DND-41 (cell line): Measurements from ENCODE around the gene JAK3.

Source experiments
- ATAC-seq: fragments of 200-7000 bp; cut with Tn5 transposase; 3 replicates; pipeline ENCODE4 v1.9.1; 2021; ENCODE audit warnings: low read depth; ENCODE audit not compliant: insufficient read depth
- DNase-seq: peaks from one replicate; pipeline ENCODE4 v3.0.0-alpha.2; 2020
- H2AFZ ChIP-seq: 2 replicates; pipeline ENCODE4 v1.6.0; 2012; ENCODE audit warnings: low read depth, low read length
- H3K27ac ChIP-seq: 2 replicates; pipeline ENCODE4 v1.5.1; 2012; ENCODE audit warnings: low read length, inconsistent platforms
- H3K27me3 ChIP-seq: fragments of 200-600 bp; sonication (generic); 2 replicates; pipeline ENCODE4 v1.6.0; 2012; ENCODE audit warnings: low read length, mild to moderate bottlenecking, inconsistent platforms; ENCODE audit not compliant: insufficient read depth, poor library complexity
- H3K36me3 ChIP-seq: 2 replicates; pipeline ENCODE4 v1.5.1; 2012; ENCODE audit warnings: low read length, inconsistent platforms; ENCODE audit not compliant: insufficient read depth
- H3K4me1 ChIP-seq: 2 replicates; pipeline ENCODE4 v1.5.1; 2012; ENCODE audit warnings: mild to moderate bottlenecking, low read length; ENCODE audit not compliant: insufficient read depth
- H3K4me2 ChIP-seq: 2 replicates; pipeline ENCODE4 v1.6.0; 2012; ENCODE audit warnings: mild to moderate bottlenecking, moderate library complexity, low read length, inconsistent platforms; ENCODE audit not compliant: insufficient read depth
- H3K4me3 ChIP-seq, 2 experiments: fragments of 200-600 bp in 1 of 2; shearing (Covaris generic) in 1 of 2; 2 replicates each; pipeline ENCODE4 v1.5.1; 2012 to 2016; ENCODE audit warnings: inconsistent platforms in 2 of 2, low read length in 2 of 2, mild to moderate bottlenecking in 2 of 2, low read depth in 1 of 2, moderate library complexity in 1 of 2
- H3K79me2 ChIP-seq: 2 replicates; pipeline ENCODE4 v1.6.0; 2012; ENCODE audit warnings: low read length, inconsistent platforms; ENCODE audit not compliant: insufficient read depth
- H3K9ac ChIP-seq: 2 replicates; pipeline ENCODE4 v1.6.0; 2012; ENCODE audit warnings: low read depth, mild to moderate bottlenecking, inconsistent platforms, low read length, moderate library complexity
- H3K9me3 ChIP-seq: 2 replicates; pipeline ENCODE4 v1.5.1; 2012; ENCODE audit warnings: low read length, moderate library complexity, mild to moderate bottlenecking, inconsistent platforms; ENCODE audit not compliant: insufficient read depth, severe bottlenecking
- H4K20me1 ChIP-seq: 2 replicates; pipeline ENCODE4 v1.6.0; 2012; ENCODE audit warnings: low read length; ENCODE audit not compliant: insufficient read depth
- EZH2 ChIP-seq: IDR thresholded peaks from 3 replicates; pipeline ENCODE4 v1.6.1; 2012; ENCODE audit warnings: borderline replicate concordance, low read depth, mild to moderate bottlenecking, moderate library complexity, low read length, inconsistent platforms; ENCODE audit not compliant: severe bottlenecking
- TF ChIP-seq, protein P1 (sequence below): IDR thresholded peaks from 2 replicates; pipeline ENCODE4 v1.5.1; 2012; ENCODE audit warnings: borderline replicate concordance, low read length, moderate library complexity, mild to moderate bottlenecking; ENCODE audit not compliant: poor library complexity, severe bottlenecking; ENCODE audit errors: extremely low read depth

Gene JAK3

DNA sequence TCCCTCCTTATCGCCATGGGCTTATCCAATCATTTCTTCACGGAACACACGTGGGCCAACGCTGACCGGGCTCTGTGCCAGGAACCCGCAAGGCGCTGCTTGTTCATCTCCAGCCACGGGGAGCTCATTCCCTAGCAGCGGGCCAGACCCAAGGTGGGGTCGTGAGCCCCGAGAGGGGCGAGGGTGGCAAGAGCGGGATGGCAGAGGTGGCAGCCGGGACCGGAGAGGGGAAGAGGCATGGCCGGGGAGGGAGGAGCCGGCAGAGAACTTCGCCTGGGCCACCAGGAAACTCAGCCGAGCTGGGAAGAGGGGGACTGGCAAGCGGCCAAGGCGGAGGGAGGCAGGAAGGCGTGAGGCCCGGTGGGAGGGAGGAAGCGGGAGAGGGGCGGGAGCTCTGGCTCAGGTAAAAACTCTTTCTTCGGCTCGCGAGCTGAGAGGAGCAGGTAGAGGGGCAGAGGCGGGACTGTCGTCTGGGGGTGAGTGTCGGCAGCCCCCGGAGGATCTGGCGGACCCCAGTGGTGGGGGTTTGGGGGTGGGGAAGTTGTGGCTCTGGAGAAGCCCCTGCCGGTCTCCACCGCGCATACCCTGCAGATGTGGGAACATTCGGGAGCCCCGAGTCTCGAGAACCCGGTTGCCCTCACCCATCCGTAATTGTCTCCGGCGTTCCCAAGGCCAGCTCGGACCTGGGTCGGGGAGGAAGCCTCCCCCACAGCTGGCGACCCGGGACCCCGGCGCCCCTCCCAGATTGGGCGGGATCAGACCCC is 52.9 kb downstream of the JAK3 start, which contains the start of gene B3GNT3:
B3GNT3 (plus strand) TSS at position 408 of the 764 bp plus-strand sequence. CDS start 12,670 bp downstream, outside the sequence.
- Histone ChIP-seq H3K4me3 (no peak within 1 kb of the TSS), H3K9ac (no peak within 1 kb of the TSS), H2AFZ (no peak within 1 kb of the TSS), H3K36me3 (no peaks in the 10 kb centered on the region), H3K4me2 (no peak within 1 kb of the TSS), H3K79me2 (no peaks in the 10 kb centered on the region), H3K9me3 (no peaks in the 10 kb centered on the region), H3K4me1 (0 out of 2 replicates have a peak, but pooled peaks cover 3% of the 10 kb centered on the region), H3K27ac (no peak within 1 kb of the TSS), H3K27me3 (no peaks in the 10 kb centered on the region), H4K20me1 (no peaks in the 10 kb centered on the region)
- DNase-seq (no peak), ATAC-seq (no peak)
- TF ChIP-seq, protein P1, sequence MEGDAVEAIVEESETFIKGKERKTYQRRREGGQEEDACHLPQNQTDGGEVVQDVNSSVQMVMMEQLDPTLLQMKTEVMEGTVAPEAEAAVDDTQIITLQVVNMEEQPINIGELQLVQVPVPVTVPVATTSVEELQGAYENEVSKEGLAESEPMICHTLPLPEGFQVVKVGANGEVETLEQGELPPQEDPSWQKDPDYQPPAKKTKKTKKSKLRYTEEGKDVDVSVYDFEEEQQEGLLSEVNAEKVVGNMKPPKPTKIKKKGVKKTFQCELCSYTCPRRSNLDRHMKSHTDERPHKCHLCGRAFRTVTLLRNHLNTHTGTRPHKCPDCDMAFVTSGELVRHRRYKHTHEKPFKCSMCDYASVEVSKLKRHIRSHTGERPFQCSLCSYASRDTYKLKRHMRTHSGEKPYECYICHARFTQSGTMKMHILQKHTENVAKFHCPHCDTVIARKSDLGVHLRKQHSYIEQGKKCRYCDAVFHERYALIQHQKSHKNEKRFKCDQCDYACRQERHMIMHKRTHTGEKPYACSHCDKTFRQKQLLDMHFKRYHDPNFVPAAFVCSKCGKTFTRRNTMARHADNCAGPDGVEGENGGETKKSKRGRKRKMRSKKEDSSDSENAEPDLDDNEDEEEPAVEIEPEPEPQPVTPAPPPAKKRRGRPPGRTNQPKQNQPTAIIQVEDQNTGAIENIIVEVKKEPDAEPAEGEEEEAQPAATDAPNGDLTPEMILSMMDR: no peak
- no peak for TF ChIP-seq EZH2

DNA sequence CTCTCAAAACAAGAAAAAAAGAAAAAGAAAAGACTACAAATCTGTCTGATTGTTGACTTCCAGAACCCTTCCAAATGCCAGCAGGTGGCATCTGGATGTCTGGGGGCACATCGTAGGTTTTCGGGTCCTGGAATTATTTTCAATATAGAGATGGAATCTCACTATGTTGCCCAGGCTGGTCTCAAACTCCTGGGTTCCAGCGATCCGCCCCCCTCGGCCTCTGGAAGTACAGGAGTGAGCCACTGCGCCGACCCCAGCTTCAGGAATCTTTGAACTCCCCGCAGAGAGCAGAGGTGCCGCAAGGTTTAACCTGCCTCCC is 53.4 kb downstream of the JAK3 start:
- Histone ChIP-seq H3K9me3 (no peaks in the 10 kb centered on the region), H3K36me3 (no peaks in the 10 kb centered on the region), H3K79me2 (no peaks in the 10 kb centered on the region), H3K27ac (no peak overlapping the region), H4K20me1 (no peaks in the 10 kb centered on the region), H3K4me3 (no peak overlapping the region), H3K4me1 (0 out of 2 replicates have a peak, but pooled peaks cover 3% of the 10 kb centered on the region), H3K9ac (no peak overlapping the region), H3K4me2 (no peak overlapping the region), H2AFZ (no peak overlapping the region), H3K27me3 (no peaks in the 10 kb centered on the region)
- no peak for ATAC-seq
- TF ChIP-seq EZH2: no peak
- no peak for DNase-seq

DNA sequence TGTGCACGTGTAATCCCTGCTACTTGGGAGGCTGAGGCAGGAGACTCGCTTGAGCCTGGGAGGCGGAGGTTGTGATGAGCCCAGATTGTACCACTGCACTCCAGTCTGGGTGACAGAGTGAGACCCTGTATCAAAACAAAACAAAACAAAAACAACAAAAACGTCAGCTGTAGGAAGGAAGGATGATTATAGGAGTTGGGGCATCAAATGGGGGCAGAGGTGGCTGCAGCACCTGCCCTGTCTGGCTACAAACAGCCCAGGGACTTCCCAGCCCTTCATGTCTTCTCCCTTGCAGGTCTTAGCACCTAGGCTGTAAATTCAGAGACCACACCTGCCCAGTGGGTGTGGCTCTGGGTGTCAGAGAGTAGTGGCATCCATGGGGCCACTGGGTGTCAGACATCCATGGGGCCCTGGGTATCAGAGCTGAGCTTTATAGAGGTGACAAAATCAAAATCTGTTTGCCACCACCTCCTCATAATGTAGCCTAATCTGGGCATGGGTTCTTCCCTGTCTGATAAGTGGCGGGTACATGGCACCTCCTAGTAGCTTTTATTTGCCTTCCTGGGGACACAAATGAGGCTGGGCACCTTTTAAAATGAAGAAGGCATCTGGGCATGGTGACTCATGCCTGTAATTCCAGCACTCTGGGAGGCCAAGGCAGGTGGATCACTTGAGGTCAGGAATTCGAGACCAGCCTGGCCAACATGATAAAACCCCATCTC is 57.6 kb downstream of the JAK3 start:
- Histone ChIP-seq H4K20me1 (no peaks in the 10 kb centered on the region), H3K27me3 (no peaks in the 10 kb centered on the region), H3K4me2 (no peak overlapping the region), H3K27ac (no peak overlapping the region), H3K4me1 (0 out of 2 replicates have a peak, but pooled peaks cover 3% of the 10 kb centered on the region), H3K4me3 (no peak overlapping the region), H3K9me3 (no peaks in the 10 kb centered on the region), H2AFZ (no peak overlapping the region), H3K36me3 (peaks cover 21% of the 10 kb centered on the region), H3K79me2 (no peaks in the 10 kb centered on the region), H3K9ac (no peak overlapping the region)
- ATAC-seq: no peak
- no peak for TF ChIP-seq EZH2
- TF ChIP-seq, protein P1: no peak
- no peak for DNase-seq

DNA sequence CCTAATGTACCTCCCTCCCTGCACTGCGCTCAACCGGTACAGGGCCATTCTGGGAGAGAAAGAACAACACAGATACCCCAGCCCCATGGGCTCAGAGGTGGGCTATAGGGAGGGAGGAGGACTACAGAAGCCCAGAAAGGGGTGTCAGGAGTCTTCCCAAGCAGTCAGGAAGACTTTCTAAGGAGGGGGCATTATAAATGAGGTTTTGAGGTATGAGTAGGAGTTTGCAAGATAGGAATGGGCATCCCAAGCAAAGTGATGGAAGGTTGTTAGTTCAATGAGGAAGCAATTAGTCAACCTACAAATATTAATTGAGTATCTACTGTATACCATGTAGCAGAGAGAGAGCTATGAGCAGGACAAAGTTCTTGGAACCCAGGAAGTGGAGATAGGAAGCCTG is 59.1 kb downstream of the JAK3 start:
- Histone ChIP-seq H3K4me2 (no peak overlapping the region), H3K4me1 (0 out of 2 replicates have a peak, but pooled peaks cover 3% of the 10 kb centered on the region), H2AFZ (no peak overlapping the region), H4K20me1 (peaks cover 5% of the 10 kb centered on the region; the same call in 1 of the 2 replicates), H3K4me3 (no peak overlapping the region), H3K9me3 (no peaks in the 10 kb centered on the region), H3K27ac (no peak overlapping the region), H3K36me3 (peaks cover 36% of the 10 kb centered on the region), H3K79me2 (no peaks in the 10 kb centered on the region), H3K27me3 (no peaks in the 10 kb centered on the region), H3K9ac (no peak overlapping the region)
- no peak for TF ChIP-seq EZH2
- TF ChIP-seq, protein P1: no peak
- ATAC-seq: no peak
- no peak for DNase-seq
